ENCODE measurements around the gene ATG4A.

The ATG4A gene

GRCh38 chrX:108071578-108071977 lies 20.0 kb upstream of the ATG4A start:
- H3K36me3 ChIP-seq (ENCODE audit: control insufficient read depth, insufficient read depth, low read length) = no peaks in the 10 kb centered on the region
- no peak overlapping the region for H3K27ac ChIP-seq (ENCODE audit: low read depth, low read length)

GRCh38 chrX:108072746-108073145 lies 18.8 kb upstream of the ATG4A start:
- Histone ChIP-seq H3K4me1 (ENCODE audit: control insufficient read depth, insufficient read depth, low read length) (no peaks in the 10 kb centered on the region), H3K27me3 (ENCODE audit: control insufficient read depth, insufficient read depth, low read length) (peaks cover 13% of the 10 kb centered on the region; the same call in 1 of the 2 replicates), H3K9ac (ENCODE audit: low read length) (no peak overlapping the region), H3K27ac (ENCODE audit: low read depth, low read length) (no peak overlapping the region), H3K36me3 (ENCODE audit: control insufficient read depth, insufficient read depth, low read length) (no peaks in the 10 kb centered on the region), H3K4me3 (ENCODE audit: low read depth, low read length) (no peak overlapping the region), H3K9me3 (ENCODE audit: control insufficient read depth, insufficient read depth, low read depth, low read length) (no peaks in the 10 kb centered on the region)

More at GRCh38 chrX:108071578-108071977, 20.0 kb upstream of the ATG4A start:
- H3K27me3 ChIP-seq (ENCODE audit: control insufficient read depth, insufficient read depth, low read length) = peaks cover 18% of the 10 kb centered on the region; the same call in 1 of the 2 replicates
- no peak overlapping the region for H3K4me3 ChIP-seq (ENCODE audit: low read depth, low read length)
- no peak overlapping the region for H3K9ac ChIP-seq (ENCODE audit: low read length)
- H3K4me1 ChIP-seq (ENCODE audit: control insufficient read depth, insufficient read depth, low read length) = peaks cover 3% of the 10 kb centered on the region
- no peaks in the 10 kb centered on the region for H3K9me3 ChIP-seq (ENCODE audit: control insufficient read depth, insufficient read depth, low read depth, low read length)

GRCh38 chrX:108081110-108081509 lies 10.5 kb upstream of the ATG4A start:
- Histone ChIP-seq H3K27me3 (ENCODE audit: control insufficient read depth, insufficient read depth, low read length) (peaks cover under 1% of the 10 kb centered on the region; the same call in 1 of the 2 replicates), H3K27ac (ENCODE audit: low read depth, low read length) (no peak overlapping the region), H3K36me3 (ENCODE audit: control insufficient read depth, insufficient read depth, low read length) (peaks cover 21% of the 10 kb centered on the region), H3K4me1 (ENCODE audit: control insufficient read depth, insufficient read depth, low read length) (no peaks in the 10 kb centered on the region), H3K9me3 (ENCODE audit: control insufficient read depth, insufficient read depth, low read depth, low read length) (no peaks in the 10 kb centered on the region), H3K4me3 (ENCODE audit: low read depth, low read length) (no peak overlapping the region), H3K9ac (ENCODE audit: low read length) (no peak overlapping the region)

GRCh38 chrX:108087792-108088191 lies 3.8 kb upstream of the ATG4A start:
- no peak overlapping the region for H3K4me3 ChIP-seq (ENCODE audit: low read depth, low read length)
- H3K9me3 ChIP-seq (ENCODE audit: control insufficient read depth, insufficient read depth, low read depth, low read length) = no peaks in the 10 kb centered on the region
- no peak overlapping the region for H3K27ac ChIP-seq (ENCODE audit: low read depth, low read length)
- H3K9ac ChIP-seq (ENCODE audit: low read length) = no peak overlapping the region
- H3K36me3 ChIP-seq (ENCODE audit: control insufficient read depth, insufficient read depth, low read length) = peaks cover 44% of the 10 kb centered on the region
- H3K4me1 ChIP-seq (ENCODE audit: control insufficient read depth, insufficient read depth, low read length) = peaks cover 2% of the 10 kb centered on the region; the same call in 1 of the 2 replicates
- H3K27me3 ChIP-seq (ENCODE audit: control insufficient read depth, insufficient read depth, low read length) = peaks cover 3% of the 10 kb centered on the region; the same call in 1 of the 2 replicates

GRCh38 chrX:108088511-108088910 lies 3.1 kb upstream of the ATG4A start:
- H3K9me3 ChIP-seq (ENCODE audit: control insufficient read depth, insufficient read depth, low read depth, low read length) = no peaks in the 10 kb centered on the region
- H3K27ac ChIP-seq (ENCODE audit: low read depth, low read length) = no peak overlapping the region
- H3K4me1 ChIP-seq (ENCODE audit: control insufficient read depth, insufficient read depth, low read length) = peaks cover 2% of the 10 kb centered on the region; the same call in 1 of the 2 replicates
- H3K9ac ChIP-seq (ENCODE audit: low read length) = no peak overlapping the region
- H3K36me3 ChIP-seq (ENCODE audit: control insufficient read depth, insufficient read depth, low read length) = peaks cover 44% of the 10 kb centered on the region
- no peak overlapping the region for H3K4me3 ChIP-seq (ENCODE audit: low read depth, low read length)
- H3K27me3 ChIP-seq (ENCODE audit: control insufficient read depth, insufficient read depth, low read length) = peaks cover 3% of the 10 kb centered on the region; the same call in 1 of the 2 replicates

GRCh38 chrX:108090491-108091263 lies 901 bp upstream of the ATG4A start:
- H3K27ac ChIP-seq (ENCODE audit: low read depth, low read length) = peak overlapping the region; percentile 24; the same call in 1 of the 2 replicates
- H3K4me1 ChIP-seq (ENCODE audit: control insufficient read depth, insufficient read depth, low read length) = peaks cover 2% of the 10 kb centered on the region; the same call in 1 of the 2 replicates
- H3K9ac ChIP-seq (ENCODE audit: low read length) = peak overlapping the region; percentile 90
- peaks cover 28% of the 10 kb centered on the region for H3K36me3 ChIP-seq (ENCODE audit: control insufficient read depth, insufficient read depth, low read length)
- peak overlapping the region; percentile 84 for H3K4me3 ChIP-seq (ENCODE audit: low read depth, low read length)
- H3K27me3 ChIP-seq (ENCODE audit: control insufficient read depth, insufficient read depth, low read length) = peaks cover 3% of the 10 kb centered on the region; the same call in 1 of the 2 replicates
- no peaks in the 10 kb centered on the region for H3K9me3 ChIP-seq (ENCODE audit: control insufficient read depth, insufficient read depth, low read depth, low read length)

- Histone ChIP-seq H3K9me3 (ENCODE audit: control insufficient read depth, insufficient read depth, low read depth, low read length) (no peaks in the 10 kb centered on the region), H3K4me3 (ENCODE audit: low read depth, low read length) (peak overlapping the region; percentile 84), H3K4me1 (ENCODE audit: control insufficient read depth, insufficient read depth, low read length) (peaks cover 2% of the 10 kb centered on the region; the same call in 1 of the 2 replicates), H3K36me3 (ENCODE audit: control insufficient read depth, insufficient read depth, low read length) (peaks cover 17% of the 10 kb centered on the region), H3K9ac (ENCODE audit: low read length) (peak overlapping the region; percentile 16), H3K27ac (ENCODE audit: low read depth, low read length) (no peak overlapping the region), H3K27me3 (ENCODE audit: control insufficient read depth, insufficient read depth, low read length) (peaks cover 3% of the 10 kb centered on the region; the same call in 1 of the 2 replicates)
Measured at GRCh38 chrX:108091878-108092291, 307 bp downstream of the ATG4A start.

GRCh38 chrX:108097380-108097779 lies 5.8 kb downstream of the ATG4A start:
- Histone ChIP-seq H3K27ac (ENCODE audit: low read depth, low read length) (no peak overlapping the region), H3K4me1 (ENCODE audit: control insufficient read depth, insufficient read depth, low read length) (no peaks in the 10 kb centered on the region), H3K4me3 (ENCODE audit: low read depth, low read length) (no peak overlapping the region), H3K36me3 (ENCODE audit: control insufficient read depth, insufficient read depth, low read length) (no peaks in the 10 kb centered on the region), H3K27me3 (ENCODE audit: control insufficient read depth, insufficient read depth, low read length) (no peaks in the 10 kb centered on the region; the same call in 1 of the 2 replicates), H3K9ac (ENCODE audit: low read length) (no peak overlapping the region), H3K9me3 (ENCODE audit: control insufficient read depth, insufficient read depth, low read depth, low read length) (no peaks in the 10 kb centered on the region)

- no peak overlapping the region for H3K27ac ChIP-seq (ENCODE audit: low read depth, low read length)
- peaks cover 2% of the 10 kb centered on the region; the same call in 1 of the 2 replicates for H3K27me3 ChIP-seq (ENCODE audit: control insufficient read depth, insufficient read depth, low read length)
- no peak overlapping the region for H3K4me3 ChIP-seq (ENCODE audit: low read depth, low read length)
- H3K9ac ChIP-seq (ENCODE audit: low read length) = no peak overlapping the region
- H3K36me3 ChIP-seq (ENCODE audit: control insufficient read depth, insufficient read depth, low read length) = no peaks in the 10 kb centered on the region
- peaks cover 6% of the 10 kb centered on the region for H3K4me1 ChIP-seq (ENCODE audit: control insufficient read depth, insufficient read depth, low read length)
- H3K9me3 ChIP-seq (ENCODE audit: control insufficient read depth, insufficient read depth, low read depth, low read length) = no peaks in the 10 kb centered on the region
Measured at GRCh38 chrX:108105473-108105872, 13.9 kb downstream of the ATG4A start.

GRCh38 chrX:108114541-108114940 lies 23.0 kb downstream of the ATG4A start:
- Histone ChIP-seq H3K27me3 (ENCODE audit: control insufficient read depth, insufficient read depth, low read length) (no peaks in the 10 kb centered on the region; the same call in 1 of the 2 replicates), H3K9ac (ENCODE audit: low read length) (no peak overlapping the region), H3K36me3 (ENCODE audit: control insufficient read depth, insufficient read depth, low read length) (no peaks in the 10 kb centered on the region), H3K4me3 (ENCODE audit: low read depth, low read length) (no peak overlapping the region), H3K9me3 (ENCODE audit: control insufficient read depth, insufficient read depth, low read depth, low read length) (no peaks in the 10 kb centered on the region), H3K4me1 (ENCODE audit: control insufficient read depth, insufficient read depth, low read length) (no peaks in the 10 kb centered on the region), H3K27ac (ENCODE audit: low read depth, low read length) (no peak overlapping the region)

GRCh38 chrX:108117988-108118387 lies 26.4 kb downstream of the ATG4A start:
- Histone ChIP-seq H3K27ac (ENCODE audit: low read depth, low read length) (no peak overlapping the region), H3K4me1 (ENCODE audit: control insufficient read depth, insufficient read depth, low read length) (peaks cover 16% of the 10 kb centered on the region), H3K36me3 (ENCODE audit: control insufficient read depth, insufficient read depth, low read length) (no peaks in the 10 kb centered on the region), H3K27me3 (ENCODE audit: control insufficient read depth, insufficient read depth, low read length) (no peaks in the 10 kb centered on the region; the same call in 1 of the 2 replicates), H3K9me3 (ENCODE audit: control insufficient read depth, insufficient read depth, low read depth, low read length) (no peaks in the 10 kb centered on the region), H3K4me3 (ENCODE audit: low read depth, low read length) (no peak overlapping the region), H3K9ac (ENCODE audit: low read length) (no peak overlapping the region)
